ENCODE data around the gene SMIM44.
"Not testable (repeated sequence)": the region's sequence is repeated elsewhere in the genome, so short reads cannot be mapped to it uniquely, and the experiment has no call there.

SMIM44 gene

GRCh38 chr19:3517638-3518037 lies 34.4 kb upstream of the SMIM44 start:
- no peak for DNase-seq (ENCODE audit: low spot score)

- no peak for DNase-seq (ENCODE audit: low spot score)
These were observed 33.5 kb upstream of the SMIM44 start for GRCh38 chr19:3516675-3517207.

- DNase-seq (ENCODE audit: low spot score) = no peak
These were observed 32.7 kb upstream of the SMIM44 start for GRCh38 chr19:3515891-3516422.

- no peak for DNase-seq (ENCODE audit: low spot score)
These were observed 31.7 kb upstream of the SMIM44 start for GRCh38 chr19:3514930-3515329.

- DNase-seq (ENCODE audit: low spot score) = no peak
These were observed 30.2 kb upstream of the SMIM44 start for GRCh38 chr19:3513229-3514140.

- no peak for DNase-seq (ENCODE audit: low spot score)
These were observed 29.5 kb upstream of the SMIM44 start for GRCh38 chr19:3512562-3513228.

- DNase-seq (ENCODE audit: low spot score) = no peak
These were observed 28.4 kb upstream of the SMIM44 start for GRCh38 chr19:3511506-3512251.

- DNase-seq (ENCODE audit: low spot score) = no peak
These were observed 27.5 kb upstream of the SMIM44 start for GRCh38 chr19:3510727-3511126.

- DNase-seq (ENCODE audit: low spot score) = no peak
These were observed 26.3 kb upstream of the SMIM44 start for GRCh38 chr19:3509566-3509989.

GRCh38 chr19:3508771-3509535 lies 25.7 kb upstream of the SMIM44 start:
- no peak for DNase-seq (ENCODE audit: low spot score)

- DNase-seq (ENCODE audit: low spot score) = not testable (repeated sequence)
These were observed 24.9 kb upstream of the SMIM44 start for GRCh38 chr19:3508121-3508661.

- DNase-seq (ENCODE audit: low spot score) = no peak
These were observed 24.3 kb upstream of the SMIM44 start for GRCh38 chr19:3507371-3508120.

- DNase-seq (ENCODE audit: low spot score) = no peak
These were observed 23.4 kb upstream of the SMIM44 start for GRCh38 chr19:3506384-3507340.

GRCh38 chr19:3505598-3506383 lies 22.6 kb upstream of the SMIM44 start, which contains the start of gene FZR1:
Gene FZR1, plus strand, starts transcription at chr19:3506311. Its CDS starts 16,679 bp downstream, at chr19:3522990.
- peak; percentile 100 for DNase-seq (ENCODE audit: low spot score)

- DNase-seq (ENCODE audit: low spot score) = no peak
These were observed 21.5 kb upstream of the SMIM44 start for GRCh38 chr19:3504735-3505134.

GRCh38 chr19:3503036-3503572 lies 19.9 kb upstream of the SMIM44 start:
- DNase-seq (ENCODE audit: low spot score) = no peak

GRCh38 chr19:3501780-3502179 lies 18.5 kb upstream of the SMIM44 start:
- DNase-seq (ENCODE audit: low spot score) = no peak

Data from activated CD4-positive, alpha-beta T cell treated with anti-CD3 and anti-CD28 coated beads, Interleukin-2, Interleukin-4, amounts not matched to agents 100 ng/mL and 50 ng/mL, durations not matched to agents 16 hours and 8 hours (primary cell).